OCI-LY3 (cell line): ENCODE results near the gene TOB1.

Source experiments
- H2AFZ ChIP-seq: fragments of 200-600, 300-600 bp; shearing (Covaris generic); 2 replicates; pipeline ENCODE4 v1.6.0; 2014; ENCODE audit warnings: antibody characterized with exemption, low read depth, low read length
- H3K27ac ChIP-seq: fragments of 200-600, 300-600 bp; sonication (generic); 2 replicates; pipeline ENCODE4 v1.5.1; 2014; ENCODE audit warnings: mild to moderate bottlenecking, low read length, moderate library complexity, mixed read lengths
- H3K27me3 ChIP-seq: fragments of 200-600, 300-600 bp; sonication (generic); 2 replicates; pipeline ENCODE4 v1.6.1; 2014; ENCODE audit warnings: low read depth, low read length, mixed read lengths
- H3K36me3 ChIP-seq: fragments of 200-600, 300-600 bp; sonication (generic); replicated peaks from 2 replicates; pipeline ENCODE3; 2014; ENCODE audit warnings: low read depth, low read length, mixed read lengths
- H3K4me1 ChIP-seq: fragments of 300-600, 200-600 bp; sonication (generic); 2 replicates; pipeline ENCODE4 v1.6.1; 2014; ENCODE audit warnings: low read length, mixed read lengths
- H3K4me2 ChIP-seq: fragments of 200-600, 300-600 bp; sonication (generic); 2 replicates; pipeline ENCODE4 v1.6.1; 2014; ENCODE audit warnings: low read length, mixed read lengths
- H3K4me3 ChIP-seq: fragments of 300-600, 200-600 bp; sonication (generic); 2 replicates; pipeline ENCODE4 v1.5.1; 2014; ENCODE audit warnings: antibody characterized with exemption, mild to moderate bottlenecking, low read length, moderate library complexity
- H3K79me2 ChIP-seq: fragments of 300-600, 200-600 bp; shearing (Covaris generic); 2 replicates; pipeline ENCODE4 v1.6.1; 2014; ENCODE audit warnings: mild to moderate bottlenecking, low read length, mixed read lengths
- H3K9ac ChIP-seq: fragments of 300-600, 200-600 bp; shearing (Covaris generic); 2 replicates; pipeline ENCODE4 v1.6.0; 2014; ENCODE audit warnings: mild to moderate bottlenecking, low read length, moderate library complexity
- H3K9me3 ChIP-seq: fragments of 200-600, 300-600 bp; shearing (Covaris generic); 2 replicates; pipeline ENCODE4 v1.6.1; 2014; ENCODE audit warnings: low read length, mixed read lengths; ENCODE audit not compliant: insufficient read depth
- H4K20me1 ChIP-seq: fragments of 200-600, 300-600 bp; sonication (generic); 2 replicates; pipeline ENCODE4 v1.6.1; 2016; ENCODE audit warnings: low read length, mixed read lengths; ENCODE audit not compliant: insufficient read depth
- EZH2phosphoT487 ChIP-seq: fragments of 200-600 bp; shearing (Covaris generic); IDR thresholded peaks from 2 replicates; pipeline ENCODE4 v1.6.1; 2018; ENCODE audit warnings: antibody characterized with exemption, mixed run types, low read depth
- TF ChIP-seq, protein P1 (sequence below): fragments of 200-600, 300-600 bp; sonication (generic); IDR thresholded peaks from 2 replicates; pipeline ENCODE4 v1.5.1; 2014; ENCODE audit warnings: antibody characterized with exemption, low read length, low read depth

The TOB1 gene

DNA sequence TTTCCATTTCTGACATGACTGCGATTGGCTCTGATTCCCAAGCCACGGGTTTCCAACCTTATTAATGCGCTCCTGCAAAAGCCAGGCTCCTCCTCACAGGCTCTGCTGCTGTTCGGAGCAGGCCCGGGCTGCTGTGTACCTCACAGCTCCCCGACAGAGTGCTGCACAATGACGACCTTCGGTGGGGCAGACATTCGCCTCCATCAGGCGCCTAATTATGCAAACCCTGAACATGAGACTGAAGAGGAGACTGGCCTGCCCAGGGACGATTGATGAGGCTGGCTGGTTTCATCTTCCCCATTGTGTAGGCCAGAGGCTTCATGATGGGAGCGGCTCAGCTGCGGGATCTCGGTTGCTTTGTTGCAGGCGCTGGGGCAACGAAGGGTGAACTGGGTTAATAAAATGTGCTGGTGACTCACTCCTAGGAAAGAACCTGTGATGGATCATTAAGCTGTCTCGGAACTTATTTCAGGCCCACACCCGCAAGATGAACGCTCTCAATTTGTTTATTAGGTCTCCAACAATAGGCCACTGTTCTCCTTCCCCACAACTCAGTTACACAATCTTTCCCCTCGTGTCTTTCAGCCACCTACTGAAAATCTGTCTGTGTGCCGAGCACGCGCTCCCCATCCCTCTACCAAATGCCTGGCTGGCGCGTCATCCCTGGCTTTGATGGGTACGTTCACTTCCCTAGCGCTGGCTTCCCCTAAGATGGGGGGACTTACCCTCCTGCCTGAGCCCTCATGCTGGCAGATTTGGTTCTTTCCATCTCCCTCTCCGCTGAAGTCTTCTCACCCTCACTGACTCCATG, 27.2 kb upstream of the TOB1 start:
- no peaks in the 10 kb centered on the region for H3K9me3 ChIP-seq
- H3K36me3 ChIP-seq, result no peaks in the 10 kb centered on the region
- no peak overlapping the region for H3K9ac ChIP-seq
- no peak overlapping the region for H3K4me2 ChIP-seq
- H3K27ac ChIP-seq, result no peak overlapping the region
- no peak overlapping the region for H2AFZ ChIP-seq
- no peak overlapping the region for H3K4me3 ChIP-seq
- no peaks in the 10 kb centered on the region for H4K20me1 ChIP-seq
- TF ChIP-seq, protein P1, sequence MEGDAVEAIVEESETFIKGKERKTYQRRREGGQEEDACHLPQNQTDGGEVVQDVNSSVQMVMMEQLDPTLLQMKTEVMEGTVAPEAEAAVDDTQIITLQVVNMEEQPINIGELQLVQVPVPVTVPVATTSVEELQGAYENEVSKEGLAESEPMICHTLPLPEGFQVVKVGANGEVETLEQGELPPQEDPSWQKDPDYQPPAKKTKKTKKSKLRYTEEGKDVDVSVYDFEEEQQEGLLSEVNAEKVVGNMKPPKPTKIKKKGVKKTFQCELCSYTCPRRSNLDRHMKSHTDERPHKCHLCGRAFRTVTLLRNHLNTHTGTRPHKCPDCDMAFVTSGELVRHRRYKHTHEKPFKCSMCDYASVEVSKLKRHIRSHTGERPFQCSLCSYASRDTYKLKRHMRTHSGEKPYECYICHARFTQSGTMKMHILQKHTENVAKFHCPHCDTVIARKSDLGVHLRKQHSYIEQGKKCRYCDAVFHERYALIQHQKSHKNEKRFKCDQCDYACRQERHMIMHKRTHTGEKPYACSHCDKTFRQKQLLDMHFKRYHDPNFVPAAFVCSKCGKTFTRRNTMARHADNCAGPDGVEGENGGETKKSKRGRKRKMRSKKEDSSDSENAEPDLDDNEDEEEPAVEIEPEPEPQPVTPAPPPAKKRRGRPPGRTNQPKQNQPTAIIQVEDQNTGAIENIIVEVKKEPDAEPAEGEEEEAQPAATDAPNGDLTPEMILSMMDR, result no peak
- no peak for TF ChIP-seq EZH2phosphoT487
- H3K4me1 ChIP-seq, result no peaks in the 10 kb centered on the region
- H3K79me2 ChIP-seq, result no peaks in the 10 kb centered on the region
- peaks cover 9% of the 10 kb centered on the region; the same call in 1 of the 2 replicates for H3K27me3 ChIP-seq

GRCh38 chr17:50892101-50892776, 26.1 kb upstream of the TOB1 start:
- H3K27ac ChIP-seq, result no peak overlapping the region
- no peaks in the 10 kb centered on the region for H3K36me3 ChIP-seq
- H3K9ac ChIP-seq, result no peak overlapping the region
- H3K4me3 ChIP-seq, result no peak overlapping the region
- no peak overlapping the region for H2AFZ ChIP-seq
- H3K79me2 ChIP-seq, result no peaks in the 10 kb centered on the region
- H3K9me3 ChIP-seq, result no peaks in the 10 kb centered on the region
- H3K4me2 ChIP-seq, result no peak overlapping the region
- H3K27me3 ChIP-seq, result peaks cover 9% of the 10 kb centered on the region; the same call in 1 of the 2 replicates
- peaks cover 6% of the 10 kb centered on the region for H3K4me1 ChIP-seq
- H4K20me1 ChIP-seq, result no peaks in the 10 kb centered on the region
- no peak for TF ChIP-seq EZH2phosphoT487
- TF ChIP-seq, protein P1, result no peak

DNA sequence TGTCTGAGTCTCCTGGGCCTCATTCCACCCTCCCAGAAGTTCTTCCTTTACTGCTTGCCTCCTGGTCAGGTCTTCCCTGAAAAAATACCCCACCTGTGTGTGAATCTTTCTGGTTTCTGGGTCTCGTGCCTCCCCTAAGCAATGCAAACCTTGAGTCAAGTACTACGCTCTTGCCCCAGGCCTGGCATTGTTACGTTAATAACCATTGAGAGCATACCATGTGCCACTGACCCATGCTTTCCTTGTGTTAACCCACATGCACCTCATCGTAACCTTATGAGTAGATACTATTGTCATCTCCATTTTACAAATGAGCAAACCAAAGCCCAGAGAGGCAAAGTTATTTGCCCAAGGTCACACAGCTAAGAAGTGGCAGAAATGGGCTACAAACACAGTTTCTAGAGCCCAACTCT, 25.4 kb upstream of the TOB1 start:
- no peak overlapping the region for H3K9ac ChIP-seq
- no peak for TF ChIP-seq EZH2phosphoT487
- TF ChIP-seq, protein P1, result no peak
- no peaks in the 10 kb centered on the region for H3K9me3 ChIP-seq
- H3K4me3 ChIP-seq, result no peak overlapping the region
- H3K79me2 ChIP-seq, result no peaks in the 10 kb centered on the region
- peaks cover 10% of the 10 kb centered on the region for H3K4me1 ChIP-seq
- H3K27me3 ChIP-seq, result peaks cover 9% of the 10 kb centered on the region; the same call in 1 of the 2 replicates
- H4K20me1 ChIP-seq, result no peaks in the 10 kb centered on the region
- no peak overlapping the region for H3K4me2 ChIP-seq
- no peaks in the 10 kb centered on the region for H3K36me3 ChIP-seq
- H2AFZ ChIP-seq, result no peak overlapping the region
- no peak overlapping the region for H3K27ac ChIP-seq

- Histone ChIP-seq H3K4me3 (no peak overlapping the region), H3K4me2 (no peak overlapping the region), H3K36me3 (no peaks in the 10 kb centered on the region), H4K20me1 (no peaks in the 10 kb centered on the region), H3K4me1 (peaks cover 10% of the 10 kb centered on the region), H3K27me3 (peaks cover 9% of the 10 kb centered on the region; the same call in 1 of the 2 replicates), H3K9ac (no peak overlapping the region), H3K79me2 (no peaks in the 10 kb centered on the region), H2AFZ (no peak overlapping the region), H3K9me3 (no peaks in the 10 kb centered on the region), H3K27ac (no peak overlapping the region)
- TF ChIP-seq, protein P1, result no peak
- no peak for TF ChIP-seq EZH2phosphoT487
Observed at GRCh38 chr17:50890675-50891516, 24.7 kb upstream of the TOB1 start.
